HuH-7.5 (cell line): ENCODE data around the gene CISH.

ENCODE experiments used
- DNase-seq: peaks from one replicate; pipeline ENCODE4 v3.0.0; 2011; ENCODE audit warnings: low spot score

The CISH gene

DNA sequence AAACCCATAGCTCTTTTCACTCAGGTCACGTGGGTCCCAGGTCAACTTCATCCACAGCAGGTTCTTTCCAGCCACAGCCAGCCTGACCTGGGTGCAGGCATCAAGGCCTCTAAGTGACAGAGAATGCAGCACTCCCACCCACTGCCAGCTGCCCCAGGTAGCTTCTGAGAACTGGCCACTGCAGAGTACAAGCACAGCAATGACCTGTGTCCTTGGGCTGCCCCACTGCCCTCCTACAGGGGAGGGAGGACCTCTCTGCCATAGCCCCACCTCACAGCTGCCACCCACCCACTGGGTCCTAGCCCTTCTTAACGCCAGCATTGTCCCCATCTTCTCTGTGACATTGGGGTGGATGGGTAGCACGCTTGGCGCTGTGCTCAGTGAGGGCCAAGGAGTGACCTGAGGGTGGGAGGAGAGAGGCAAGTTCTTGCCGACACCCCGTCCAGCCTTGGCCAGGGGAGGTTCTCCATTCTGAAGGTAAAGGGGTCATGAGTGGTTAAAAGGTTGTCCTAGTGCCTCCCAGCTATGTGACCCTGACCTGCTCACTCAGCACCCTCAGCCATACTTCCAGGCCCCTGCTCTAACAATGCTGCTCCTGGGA lies 12.4 kb downstream of the CISH start:
- DNase-seq, result no peak

DNA sequence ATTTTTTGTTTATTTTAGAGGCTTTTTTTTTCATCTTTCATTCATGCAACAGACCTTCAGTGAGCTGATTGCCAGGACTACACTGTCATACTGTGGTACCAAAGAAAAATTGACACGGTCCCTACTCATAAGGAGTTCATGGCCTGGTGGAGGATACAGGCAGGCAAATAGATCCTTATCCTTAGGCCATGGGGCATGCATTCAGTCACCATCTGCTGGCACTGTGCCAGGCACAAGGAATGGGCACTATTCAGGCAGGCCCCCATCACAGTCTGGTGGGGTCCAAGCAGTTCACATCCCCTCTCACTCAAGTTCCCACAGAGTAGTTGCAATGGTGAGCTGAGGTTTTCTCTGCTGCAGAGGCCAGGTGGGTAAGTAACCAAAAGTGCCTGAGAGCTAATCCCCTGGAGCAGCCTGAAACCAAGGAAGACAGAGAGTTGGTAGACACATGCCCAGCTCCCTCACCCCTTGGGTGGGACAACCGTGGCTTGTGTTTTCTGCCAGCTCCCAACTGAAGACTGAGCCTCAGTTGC lies 17.3 kb downstream of the CISH start:
- no peak for DNase-seq

- no peak for DNase-seq
Observed at GRCh38 chr3:50592568-50592967, 19.0 kb downstream of the CISH start.

GRCh38 chr3:50591196-50591741 lies 20.3 kb downstream of the CISH start:
- no peak for DNase-seq

DNA sequence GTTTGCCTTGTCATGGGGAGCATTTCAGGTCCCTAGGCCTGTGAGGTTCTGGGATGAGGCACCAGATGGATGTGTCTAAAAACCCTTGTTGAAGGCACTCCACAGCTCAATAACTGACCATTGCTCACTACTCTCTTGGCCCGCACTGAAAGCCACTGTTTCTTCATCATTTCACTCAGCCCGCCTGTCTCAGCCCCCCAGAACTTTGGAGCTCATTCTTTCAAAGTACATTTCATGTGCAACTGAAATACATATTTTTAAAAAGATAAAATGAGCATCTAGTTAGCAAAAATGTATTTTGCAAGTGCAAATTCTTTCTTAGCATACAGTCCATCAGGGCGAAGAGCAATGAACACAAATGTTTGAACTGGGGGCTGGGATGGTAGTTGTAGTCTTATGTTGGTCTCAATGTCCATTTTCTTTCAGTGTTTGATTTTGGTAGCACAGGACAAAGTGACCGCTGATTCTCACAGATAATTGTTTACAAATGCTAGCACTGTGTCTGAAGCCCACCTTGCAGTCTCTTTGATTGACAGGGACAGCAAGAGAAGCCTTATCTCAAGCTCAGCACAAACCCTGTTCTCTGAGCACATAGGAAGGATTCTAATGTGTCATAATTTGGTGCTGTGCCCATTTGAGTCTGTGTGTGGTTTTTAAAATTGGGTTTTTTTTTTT lies 22.7 kb downstream of the CISH start:
- DNase-seq, result no peak

DNA sequence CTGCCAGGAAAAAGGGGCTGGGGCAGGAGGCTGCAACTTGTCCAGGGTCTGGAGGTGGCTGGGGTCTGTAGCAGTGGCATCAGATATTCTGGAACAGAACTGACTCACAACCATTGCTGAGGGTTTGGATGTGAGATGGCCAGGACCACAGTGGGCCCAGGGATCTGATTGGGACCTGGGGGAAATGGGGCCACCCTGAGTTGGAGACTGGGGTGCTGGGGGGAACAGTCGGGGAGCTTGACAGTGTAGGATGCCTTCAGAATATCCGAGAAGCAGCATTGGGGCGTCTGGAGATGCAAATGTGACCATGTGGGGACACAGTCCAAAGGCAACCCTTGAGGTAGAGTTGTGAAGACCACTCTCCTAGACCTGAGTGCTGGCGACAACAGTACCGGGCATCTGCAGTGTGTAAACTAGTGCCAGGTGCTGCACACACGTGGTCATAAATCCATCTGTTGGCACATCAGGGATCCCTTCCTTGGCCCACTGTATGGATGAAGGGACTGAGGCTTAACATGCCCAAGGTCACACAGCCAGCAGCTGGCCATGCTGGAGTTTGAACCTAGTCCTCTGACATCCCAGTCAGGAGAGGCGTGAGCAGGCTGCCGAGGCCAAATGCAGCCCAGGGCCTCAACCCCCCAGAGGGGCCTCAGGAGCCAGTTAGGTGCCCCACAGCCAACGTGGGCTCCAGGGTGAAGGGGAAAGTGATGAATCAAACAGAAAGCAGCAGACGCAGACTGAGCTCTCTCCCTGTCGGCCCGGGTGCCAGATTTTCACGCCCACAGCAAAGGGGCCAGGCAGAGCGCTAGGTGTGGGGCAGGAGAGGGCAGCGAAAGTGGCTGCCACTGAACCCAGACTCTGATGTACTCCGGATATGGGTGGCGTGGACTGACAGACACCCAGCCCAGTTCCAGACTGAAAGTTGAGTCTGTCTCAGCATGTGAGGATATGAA lies 23.5 kb downstream of the CISH start:
- DNase-seq, result no peak

DNA sequence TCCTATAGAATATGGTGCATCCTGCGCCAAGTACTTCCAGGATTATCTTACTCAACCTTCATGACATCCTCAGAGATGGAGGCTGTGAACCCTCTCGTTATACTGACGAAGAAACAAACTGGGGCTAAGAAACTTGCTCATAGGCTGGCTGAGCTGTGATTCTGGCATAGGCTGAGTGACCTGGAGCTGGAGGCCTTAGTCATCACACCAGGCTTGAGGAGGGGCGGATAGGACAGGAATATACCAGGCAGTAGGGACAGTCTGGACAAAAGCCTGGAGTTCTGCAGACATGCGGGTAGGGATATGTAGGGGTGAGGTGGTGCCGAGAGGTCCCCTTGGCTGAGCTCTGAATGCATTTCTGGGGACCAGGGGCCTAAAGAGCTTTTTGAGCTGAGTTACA lies 24.2 kb downstream of the CISH start:
- DNase-seq, result no peak

DNA sequence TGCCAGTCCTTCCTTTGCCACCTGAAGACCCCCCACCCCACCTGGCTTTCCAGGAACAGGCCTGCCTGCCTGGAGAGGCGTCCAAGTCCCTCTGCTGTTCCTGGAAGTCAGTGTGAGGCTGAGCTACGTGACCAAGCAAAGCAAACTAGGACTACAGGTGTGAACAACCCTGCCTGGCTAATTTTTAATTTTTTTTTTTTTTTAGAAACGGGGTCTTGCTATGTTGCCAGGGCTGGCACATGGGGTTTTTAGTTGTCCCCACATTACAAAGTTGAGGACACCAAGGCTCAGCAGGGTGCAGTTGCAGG lies 24.9 kb downstream of the CISH start:
- DNase-seq, result no peak

DNA sequence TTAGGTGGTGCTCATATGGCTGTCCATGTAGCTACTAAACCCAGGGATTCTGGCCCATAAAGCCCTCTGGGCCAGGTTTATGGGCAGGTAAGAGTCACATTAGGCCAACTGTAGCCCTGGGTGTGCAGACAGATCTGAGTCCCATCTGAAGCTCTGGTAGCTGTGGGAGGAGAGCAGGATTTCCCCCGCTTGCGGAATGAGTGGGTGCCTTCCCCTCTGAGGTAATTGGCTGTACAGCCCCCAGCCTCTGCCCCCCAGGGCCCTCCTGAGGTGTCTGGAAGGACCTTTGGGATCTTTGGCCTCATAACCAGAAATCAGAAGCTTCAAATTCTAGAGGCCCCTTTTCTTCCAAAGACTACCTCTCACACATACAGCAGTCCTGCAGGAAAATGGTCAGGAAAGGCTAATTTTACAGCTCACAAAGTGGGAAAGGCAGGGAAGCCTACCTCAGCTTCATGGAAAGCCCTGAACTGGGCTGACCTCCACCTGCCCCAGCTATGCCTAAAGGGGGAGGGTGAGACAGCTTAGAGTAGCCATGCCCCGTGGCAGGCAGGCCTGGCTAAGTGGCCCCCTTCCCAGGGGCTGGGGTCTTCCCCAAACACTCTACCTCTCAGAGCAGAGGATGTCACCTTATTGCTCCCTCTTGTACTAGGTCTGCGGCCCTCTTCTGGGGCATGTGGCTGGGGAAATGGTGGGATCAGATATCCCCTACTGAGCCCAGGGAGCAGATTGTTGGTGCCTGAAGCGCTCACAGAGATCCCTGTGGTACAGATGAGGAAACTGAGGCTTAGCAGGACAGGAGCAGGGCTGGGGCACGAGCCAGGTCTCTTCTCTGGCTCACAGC lies 25.4 kb downstream of the CISH start:
- DNase-seq, result no peak

- no peak for DNase-seq
Observed at GRCh38 chr3:50584391-50584790, 27.2 kb downstream of the CISH start.

GRCh38 chr3:50583897-50584296 lies 27.7 kb downstream of the CISH start:
- no peak for DNase-seq

- DNase-seq, result no peak
Observed at GRCh38 chr3:50582083-50582482, 29.5 kb downstream of the CISH start.

DNA sequence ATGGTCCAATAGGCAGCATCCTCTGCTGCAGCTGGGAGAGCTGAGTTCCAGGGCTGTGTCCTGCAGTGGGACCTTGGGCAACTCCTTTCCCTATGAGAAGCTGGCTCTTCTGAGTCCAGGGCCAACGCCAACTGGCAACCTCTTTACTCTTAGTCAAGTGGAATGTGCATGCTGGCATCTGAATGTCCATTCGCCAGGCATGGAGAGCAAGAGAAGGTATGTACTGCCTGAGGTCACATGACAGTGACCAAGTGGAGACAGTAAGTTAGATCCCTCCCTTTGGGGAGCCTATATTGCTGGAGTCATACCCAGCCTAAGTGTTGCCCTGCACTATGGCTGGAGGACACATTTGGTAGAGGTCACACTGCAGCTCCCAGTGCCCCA lies 30.1 kb downstream of the CISH start:
- DNase-seq, result no peak

DNA sequence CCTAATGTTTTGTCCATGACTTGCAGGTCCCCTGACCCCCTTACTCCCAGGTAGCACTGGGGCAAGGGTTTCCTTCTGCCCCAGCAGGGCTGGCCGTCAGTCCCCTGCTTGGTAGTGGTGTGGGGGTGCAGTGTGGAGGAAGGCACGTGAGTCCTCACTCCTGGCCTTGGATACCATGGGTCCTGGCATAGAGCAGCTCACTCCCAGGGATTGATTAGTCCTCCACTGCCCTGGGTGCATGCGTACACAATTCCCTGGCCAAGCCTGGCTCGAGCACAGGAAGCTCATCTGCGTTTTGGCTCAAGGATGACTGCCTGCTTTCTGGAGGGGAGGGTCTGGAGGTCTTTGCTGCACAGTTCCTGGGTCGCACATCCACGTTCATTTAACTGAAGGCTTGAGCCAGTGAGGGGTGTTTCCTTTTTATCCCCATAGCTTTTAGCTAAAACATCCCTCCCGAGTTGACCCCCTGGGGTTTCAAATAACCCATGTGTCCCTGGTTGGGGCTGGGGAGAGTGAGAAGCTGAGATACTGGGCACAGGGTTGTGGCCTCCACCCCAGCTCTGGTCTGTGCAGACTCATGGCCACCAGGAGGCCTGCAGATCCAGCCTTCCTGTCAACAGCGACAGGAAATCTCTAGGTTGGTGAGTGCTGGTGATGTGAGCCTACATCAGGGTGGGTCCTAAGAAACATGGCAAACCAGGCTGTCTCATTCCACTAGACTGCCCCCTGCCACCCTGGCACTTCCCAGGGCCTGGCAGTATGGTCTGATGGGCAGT lies 30.7 kb downstream of the CISH start:
- no peak for DNase-seq

- no peak for DNase-seq
Observed at GRCh38 chr3:50577348-50577747, 34.2 kb downstream of the CISH start.

DNA sequence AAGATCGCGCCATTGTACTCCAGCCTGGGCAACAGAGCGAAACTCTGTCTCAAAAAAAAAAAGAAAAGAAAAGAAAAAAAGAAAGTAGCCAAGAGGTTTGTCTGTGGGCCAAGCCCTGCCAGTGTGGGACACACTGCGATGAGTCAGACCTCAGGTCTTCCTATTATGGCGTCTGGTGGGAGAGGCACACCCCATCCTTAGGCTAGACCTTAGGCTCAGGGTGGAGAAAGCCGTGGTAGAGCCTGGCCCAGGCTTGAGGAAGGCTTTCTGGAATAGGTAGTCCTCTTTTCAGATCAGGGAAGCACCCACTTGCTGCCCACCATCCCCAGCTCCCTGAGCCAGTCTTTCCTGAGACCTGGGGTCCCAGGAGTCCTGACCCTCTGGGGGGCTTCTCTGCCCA lies 36.2 kb downstream of the CISH start:
- no peak for DNase-seq

GRCh38 chr3:50574444-50574831 lies 37.1 kb downstream of the CISH start:
- no peak for DNase-seq

- DNase-seq, result no peak
Observed at GRCh38 chr3:50573566-50574443, 37.8 kb downstream of the CISH start.

DNA sequence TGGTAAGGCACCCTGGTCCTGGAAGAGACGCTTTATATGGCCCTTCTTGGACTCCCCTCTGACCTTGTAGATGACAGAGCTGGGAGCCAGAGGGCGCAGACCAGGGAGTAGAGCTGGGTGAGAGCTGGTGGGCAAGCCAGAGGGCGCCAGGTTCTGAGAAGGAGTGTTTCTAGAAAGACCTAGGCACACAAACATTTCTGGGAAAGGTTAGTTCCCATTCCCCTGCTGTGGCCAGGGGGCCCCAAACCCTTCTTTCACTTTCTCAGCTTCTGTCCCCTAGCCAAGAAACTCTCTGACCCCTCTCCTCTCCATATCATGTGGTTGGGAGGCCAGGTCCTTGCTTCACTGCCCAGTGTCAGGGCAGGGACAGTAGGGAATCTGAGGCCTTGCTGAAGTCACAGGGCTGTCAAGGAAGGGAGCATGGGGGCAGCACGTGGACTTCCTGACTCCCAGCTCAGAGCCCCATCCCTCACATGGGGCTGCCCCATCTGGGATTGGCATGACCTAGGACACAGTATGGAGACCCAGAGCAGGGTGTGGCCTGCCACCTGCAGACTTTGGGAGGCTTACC lies 38.7 kb downstream of the CISH start:
- DNase-seq, result no peak

GRCh38 chr3:50572158-50572557 lies 39.4 kb downstream of the CISH start:
- DNase-seq, result peak; percentile 77
